Epithelial cell of esophagus (primary cell): ENCODE results near the gene LIN37.

ENCODE experiments used
- DNase-seq: peaks from one replicate; pipeline ENCODE4 v3.0.0; 2010; ENCODE audit warnings: low read depth
- H3K4me3 ChIP-seq: 2 replicates; pipeline ENCODE4 v1.5.1; 2011; ENCODE audit warnings: mild to moderate bottlenecking, low read length, control low read depth
- TF ChIP-seq, protein P1 (sequence below): IDR thresholded peaks from 2 replicates; pipeline ENCODE4 v1.5.1; 2011; ENCODE audit warnings: low read depth, mild to moderate bottlenecking, low read length, control low read depth, inconsistent platforms; ENCODE audit not compliant: insufficient read depth; ENCODE audit errors: missing control alignments

LIN37 gene

DNA sequence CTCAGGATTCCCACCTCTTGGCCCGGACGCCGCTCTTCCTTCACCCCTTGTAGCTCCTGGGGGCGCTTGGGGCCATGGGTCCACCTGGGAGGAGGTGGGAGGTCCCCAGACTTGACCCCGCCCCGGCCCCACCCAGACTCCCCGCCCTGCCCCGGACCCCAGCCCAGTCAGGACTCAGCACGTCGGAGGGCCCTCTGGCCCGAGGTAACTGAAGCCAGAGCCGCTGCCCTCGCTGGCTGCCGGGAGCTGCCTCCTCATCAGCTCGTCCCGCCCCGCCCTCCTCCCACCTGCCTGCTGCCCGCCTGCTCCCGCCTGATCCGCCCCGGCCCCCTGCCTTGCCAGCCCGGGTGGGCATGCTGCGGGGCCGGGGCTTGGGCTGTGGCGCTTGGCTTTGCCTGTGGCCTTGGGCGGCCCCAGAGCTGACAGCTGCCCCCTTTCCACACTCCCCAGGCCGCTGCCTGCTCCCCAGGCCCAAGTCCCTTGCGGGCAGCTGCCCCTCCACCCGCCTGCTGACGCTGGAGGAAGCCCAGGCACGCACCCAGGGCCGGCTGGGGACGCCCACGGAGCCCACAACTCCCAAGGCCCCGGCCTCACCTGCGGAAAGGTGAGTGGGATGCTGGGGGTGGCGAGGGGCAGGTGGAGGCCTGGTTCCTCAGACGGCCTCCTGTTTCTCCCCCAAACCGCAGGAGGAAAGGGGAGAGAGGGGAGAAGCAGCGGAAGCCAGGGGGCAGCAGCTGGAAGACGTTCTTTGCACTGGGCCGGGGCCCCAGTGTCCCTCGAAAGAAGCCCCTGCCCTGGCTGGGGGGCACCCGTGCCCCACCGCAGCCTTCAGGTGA, 36.3 kb downstream of the LIN37 start:
- DNase-seq, result no peak
- no peak overlapping the region for H3K4me3 ChIP-seq
- TF ChIP-seq, protein P1, sequence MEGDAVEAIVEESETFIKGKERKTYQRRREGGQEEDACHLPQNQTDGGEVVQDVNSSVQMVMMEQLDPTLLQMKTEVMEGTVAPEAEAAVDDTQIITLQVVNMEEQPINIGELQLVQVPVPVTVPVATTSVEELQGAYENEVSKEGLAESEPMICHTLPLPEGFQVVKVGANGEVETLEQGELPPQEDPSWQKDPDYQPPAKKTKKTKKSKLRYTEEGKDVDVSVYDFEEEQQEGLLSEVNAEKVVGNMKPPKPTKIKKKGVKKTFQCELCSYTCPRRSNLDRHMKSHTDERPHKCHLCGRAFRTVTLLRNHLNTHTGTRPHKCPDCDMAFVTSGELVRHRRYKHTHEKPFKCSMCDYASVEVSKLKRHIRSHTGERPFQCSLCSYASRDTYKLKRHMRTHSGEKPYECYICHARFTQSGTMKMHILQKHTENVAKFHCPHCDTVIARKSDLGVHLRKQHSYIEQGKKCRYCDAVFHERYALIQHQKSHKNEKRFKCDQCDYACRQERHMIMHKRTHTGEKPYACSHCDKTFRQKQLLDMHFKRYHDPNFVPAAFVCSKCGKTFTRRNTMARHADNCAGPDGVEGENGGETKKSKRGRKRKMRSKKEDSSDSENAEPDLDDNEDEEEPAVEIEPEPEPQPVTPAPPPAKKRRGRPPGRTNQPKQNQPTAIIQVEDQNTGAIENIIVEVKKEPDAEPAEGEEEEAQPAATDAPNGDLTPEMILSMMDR, result no peak

DNA sequence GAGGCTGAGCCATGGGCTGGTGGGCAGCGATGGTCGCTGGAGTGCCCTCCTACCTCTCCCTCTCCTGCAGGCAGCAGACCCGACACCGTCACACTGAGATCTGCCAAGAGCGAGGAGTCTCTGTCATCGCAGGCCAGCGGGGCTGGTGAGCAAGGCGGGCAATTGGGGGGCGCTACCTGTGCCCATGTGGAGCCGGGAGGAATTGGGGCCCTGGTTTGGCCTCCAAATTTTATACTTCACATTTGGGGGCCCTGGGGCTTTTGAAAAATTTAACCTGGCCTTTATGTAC, 36.9 kb downstream of the LIN37 start:
- H3K4me3 ChIP-seq, result no peak overlapping the region
- TF ChIP-seq, protein P1, result no peak
- no peak for DNase-seq

DNA sequence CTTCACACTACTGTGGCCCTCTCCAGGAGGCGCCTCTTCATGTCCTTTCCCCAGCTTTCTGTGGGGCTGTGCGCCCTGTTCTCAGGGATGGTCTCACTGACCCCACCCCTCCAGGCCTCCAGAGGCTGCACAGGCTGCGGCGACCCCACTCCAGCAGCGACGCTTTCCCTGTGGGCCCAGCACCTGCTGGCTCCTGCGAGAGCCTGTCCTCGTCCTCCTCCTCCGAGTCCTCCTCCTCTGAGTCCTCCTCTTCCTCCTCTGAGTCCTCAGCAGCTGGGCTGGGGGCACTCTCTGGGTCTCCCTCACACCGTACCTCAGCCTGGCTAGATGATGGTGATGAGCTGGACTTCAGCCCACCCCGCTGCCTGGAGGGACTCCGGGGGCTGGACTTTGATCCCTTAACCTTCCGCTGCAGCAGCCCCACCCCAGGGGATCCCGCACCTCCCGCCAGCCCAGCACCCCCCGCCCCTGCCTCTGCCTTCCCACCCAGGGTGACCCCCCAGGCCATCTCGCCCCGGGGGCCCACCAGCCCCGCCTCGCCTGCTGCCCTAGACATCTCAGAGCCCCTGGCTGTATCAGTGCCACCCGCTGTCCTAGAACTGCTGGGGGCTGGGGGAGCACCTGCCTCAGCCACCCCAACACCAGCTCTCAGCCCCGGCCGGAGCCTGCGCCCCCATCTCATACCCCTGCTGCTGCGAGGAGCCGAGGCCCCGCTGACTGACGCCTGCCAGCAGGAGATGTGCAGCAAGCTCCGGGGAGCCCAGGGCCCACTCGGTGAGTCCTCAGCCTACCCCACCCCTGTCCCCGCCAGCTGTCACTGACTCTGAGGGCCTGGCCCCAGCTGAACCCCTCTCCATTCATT, 38.2 kb downstream of the LIN37 start:
- no peak for DNase-seq
- TF ChIP-seq, protein P1, result no peak
- H3K4me3 ChIP-seq, result no peak overlapping the region

DNA sequence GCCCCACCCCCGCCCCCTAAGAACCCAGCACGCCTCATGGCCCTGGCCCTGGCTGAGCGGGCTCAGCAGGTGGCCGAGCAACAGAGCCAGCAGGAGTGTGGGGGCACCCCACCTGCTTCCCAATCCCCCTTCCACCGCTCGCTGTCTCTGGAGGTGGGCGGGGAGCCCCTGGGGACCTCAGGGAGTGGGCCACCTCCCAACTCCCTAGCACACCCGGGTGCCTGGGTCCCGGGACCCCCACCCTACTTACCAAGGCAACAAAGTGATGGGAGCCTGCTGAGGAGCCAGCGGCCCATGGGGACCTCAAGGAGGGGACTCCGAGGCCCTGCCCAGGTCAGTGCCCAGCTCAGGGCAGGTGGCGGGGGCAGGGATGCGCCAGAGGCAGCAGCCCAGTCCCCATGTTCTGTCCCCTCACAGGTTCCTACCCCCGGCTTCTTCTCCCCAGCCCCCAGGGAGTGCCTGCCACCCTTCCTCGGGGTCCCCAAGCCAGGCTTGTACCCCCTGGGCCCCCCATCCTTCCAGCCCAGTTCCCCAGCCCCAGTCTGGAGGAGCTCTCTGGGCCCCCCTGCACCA, 38.9 kb downstream of the LIN37 start:
- TF ChIP-seq, protein P1, result no peak
- no peak overlapping the region for H3K4me3 ChIP-seq
- DNase-seq, result no peak

DNA sequence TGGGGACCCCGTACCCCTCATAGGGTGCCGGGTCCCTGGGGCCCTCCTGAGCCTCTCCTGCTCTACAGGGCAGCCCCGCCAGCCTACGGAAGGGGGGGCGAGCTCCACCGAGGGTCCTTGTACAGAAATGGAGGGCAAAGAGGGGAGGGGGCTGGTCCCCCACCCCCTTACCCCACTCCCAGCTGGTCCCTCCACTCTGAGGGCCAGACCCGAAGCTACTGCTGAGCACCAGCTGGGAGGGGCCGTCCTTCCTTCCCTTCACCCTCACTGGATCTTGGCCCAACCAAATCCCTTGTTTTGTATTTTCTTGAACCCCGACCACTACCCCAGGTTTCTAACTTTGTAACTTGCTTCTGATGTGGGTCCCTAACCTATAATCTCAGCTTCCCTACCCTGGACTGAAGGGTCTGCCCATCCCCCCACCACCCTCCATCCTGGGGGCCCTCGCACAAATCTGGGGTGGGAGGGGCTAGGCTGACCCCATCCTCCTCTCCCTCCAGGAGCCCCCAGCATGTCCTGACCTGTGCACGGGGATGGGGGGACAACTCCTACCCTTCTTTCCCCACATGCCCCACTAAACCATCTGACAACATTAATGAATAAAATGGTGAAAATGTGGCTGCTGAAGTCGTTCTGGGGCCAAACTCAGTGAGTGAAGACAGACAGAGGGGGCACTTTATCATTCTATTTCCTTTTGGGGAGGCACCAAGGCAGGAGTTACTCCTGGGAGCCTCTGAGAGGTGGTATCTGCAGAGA, 40.0 kb downstream of the LIN37 start:
- no peak overlapping the region for H3K4me3 ChIP-seq
- DNase-seq, result no peak
- TF ChIP-seq, protein P1, result no peak

DNA sequence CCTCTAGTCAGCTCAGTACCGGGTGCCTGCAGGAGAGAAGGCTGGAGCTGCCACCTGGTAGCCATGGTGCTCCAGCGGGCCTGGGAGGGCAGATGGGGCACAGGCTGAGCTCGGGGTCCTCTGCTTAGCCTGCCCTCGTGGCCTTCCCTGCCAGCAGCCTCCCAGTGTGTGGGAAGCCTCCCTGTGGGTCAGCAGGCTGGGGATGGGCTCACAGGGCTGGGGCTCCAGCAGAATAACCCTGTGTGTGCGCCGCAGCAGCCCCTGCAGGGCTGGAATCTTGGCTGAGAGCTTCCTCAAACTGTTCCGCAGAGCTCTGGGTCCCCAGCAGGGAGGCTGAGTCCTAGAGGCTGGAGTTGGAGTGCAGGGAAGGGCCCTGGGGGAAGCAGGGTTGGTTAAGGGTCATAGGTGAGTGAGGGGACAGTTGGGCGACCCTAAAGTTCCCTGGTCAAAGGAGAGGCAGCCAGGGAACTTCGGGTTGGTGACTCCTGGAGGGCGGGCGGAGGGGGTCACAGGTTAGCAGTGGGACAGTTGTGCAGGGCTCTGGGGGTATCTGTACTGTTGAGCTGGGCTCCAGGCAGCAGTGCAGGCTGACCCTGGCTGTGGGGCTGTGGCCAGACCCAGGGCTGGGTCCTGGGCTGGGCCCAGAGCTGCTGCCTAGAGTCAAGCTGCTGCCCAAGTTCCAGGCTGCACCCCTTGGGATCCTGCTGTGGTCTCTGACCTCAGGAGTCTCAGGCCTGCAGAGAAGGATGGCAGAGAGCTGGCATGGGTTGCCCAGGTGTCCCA, 41.0 kb downstream of the LIN37 start:
- no peak overlapping the region for H3K4me3 ChIP-seq
- TF ChIP-seq, protein P1, result no peak
- DNase-seq, result no peak
